Measurements from ENCODE around the gene COL4A2.

- TF ChIP-seq POLR2AphosphoS5 (IDR thresholded peaks at IDR 0.05) (no peak), CTCF (IDR thresholded peaks at IDR 0.05) (no peak), POLR2A (IDR thresholded peaks at IDR 0.05) (no peak), EP300 (IDR thresholded peaks at IDR 0.05) (no peak)
Observed at GRCh38 chr13:110367620-110368019, 60.5 kb downstream of the COL4A2 start.
